ENCODE data around the gene BCO2.

BCO2 gene

GRCh38 chr11:112212710-112213109, 37.4 kb downstream of the BCO2 start:
- DNase-seq (ENCODE audit: low read depth in 2 of 3, low spot score in 2 of 3), result no peak

- DNase-seq (ENCODE audit: low read depth in 2 of 3, low spot score in 2 of 3), result no peak
Observed at GRCh38 chr11:112213753-112214152, 38.4 kb downstream of the BCO2 start.

GRCh38 chr11:112215621-112216020, 40.3 kb downstream of the BCO2 start:
- no peak for DNase-seq (ENCODE audit: low read depth in 2 of 3, low spot score in 2 of 3)

GRCh38 chr11:112216561-112217105, 41.3 kb downstream of the BCO2 start:
- no peak for DNase-seq (ENCODE audit: low read depth in 2 of 3, low spot score in 2 of 3)

- DNase-seq (ENCODE audit: low read depth in 2 of 3, low spot score in 2 of 3), result no peak
Observed at GRCh38 chr11:112219476-112220232, 44.3 kb downstream of the BCO2 start.

GRCh38 chr11:112221274-112221835, 46.0 kb downstream of the BCO2 start:
- no peak for DNase-seq (ENCODE audit: low read depth in 2 of 3, low spot score in 2 of 3)

- no peak for DNase-seq (ENCODE audit: low read depth in 2 of 3, low spot score in 2 of 3)
Observed at GRCh38 chr11:112222303-112222702, 47.0 kb downstream of the BCO2 start.

GRCh38 chr11:112223121-112223520, 47.8 kb downstream of the BCO2 start:
- DNase-seq (ENCODE audit: low read depth in 2 of 3, low spot score in 2 of 3), result no peak

GRCh38 chr11:112223754-112224532, 48.6 kb downstream of the BCO2 start:
- no peak for DNase-seq (ENCODE audit: low read depth in 2 of 3, low spot score in 2 of 3)

GRCh38 chr11:112225753-112226061, 50.4 kb downstream of the BCO2 start:
- DNase-seq (ENCODE audit: low read depth in 2 of 3, low spot score in 2 of 3), result no peak

- DNase-seq (ENCODE audit: low read depth in 2 of 3, low spot score in 2 of 3), result peak; percentile 63 to 75 (median 66)
Observed at GRCh38 chr11:112226062-112226830, 50.9 kb downstream of the BCO2 start, which contains the start of gene PTS. Gene PTS (plus strand): TSS chr11:112226428. CDS start chr11:112226444, 16 bp downstream.

GRCh38 chr11:112226831-112227401, 51.6 kb downstream of the BCO2 start:
- DNase-seq (ENCODE audit: low read depth in 2 of 3, low spot score in 2 of 3), result no peak

- no peak for DNase-seq (ENCODE audit: low read depth in 2 of 3, low spot score in 2 of 3)
Observed at GRCh38 chr11:112227471-112227870, 52.2 kb downstream of the BCO2 start.

GRCh38 chr11:112228706-112229105, 53.4 kb downstream of the BCO2 start:
- no peak for DNase-seq (ENCODE audit: low read depth in 2 of 3, low spot score in 2 of 3)

GRCh38 chr11:112229159-112229558, 53.8 kb downstream of the BCO2 start:
- DNase-seq (ENCODE audit: low read depth in 2 of 3, low spot score in 2 of 3), result no peak

GRCh38 chr11:112229746-112230433, 54.6 kb downstream of the BCO2 start:
- DNase-seq (ENCODE audit: low read depth in 2 of 3, low spot score in 2 of 3), result no peak

- no peak for DNase-seq (ENCODE audit: low read depth in 2 of 3, low spot score in 2 of 3)
Observed at GRCh38 chr11:112231952-112232351, 56.6 kb downstream of the BCO2 start.

- no peak for DNase-seq (ENCODE audit: low read depth in 2 of 3, low spot score in 2 of 3)
Observed at GRCh38 chr11:112235750-112236390, 60.6 kb downstream of the BCO2 start.

- DNase-seq (ENCODE audit: low read depth in 2 of 3, low spot score in 2 of 3), result no peak
Observed at GRCh38 chr11:112237451-112237850, 62.1 kb downstream of the BCO2 start.

- DNase-seq (ENCODE audit: low read depth in 2 of 3, low spot score in 2 of 3), result no peak
Observed at GRCh38 chr11:112238041-112238440, 62.7 kb downstream of the BCO2 start.
